Brain microvascular endothelial cell (primary cell): ENCODE data around the gene BCL11B.
"Not testable (repeated sequence)": the region's sequence is repeated elsewhere in the genome, so short reads cannot be mapped to it uniquely, and the experiment has no call there.

Experiments
- DNase-seq: peaks from one replicate; pipeline ENCODE4 v3.0.0-alpha.2; 2020
- H3K27ac ChIP-seq: fragments of 250-450 bp; sonication (Bioruptor Pico); 2 replicates; pipeline ENCODE4 v1.5.1; 2020; ENCODE audit warnings: mild to moderate bottlenecking, moderate library complexity
- H3K27me3 ChIP-seq: fragments of 250-450 bp; sonication (Bioruptor Pico); replicated peaks from 2 replicates; pipeline ENCODE4 v1.5.1; 2020; ENCODE audit warnings: mild to moderate bottlenecking
- H3K36me3 ChIP-seq: fragments of 250-450 bp; sonication (Bioruptor Pico); replicated peaks from 2 replicates; pipeline ENCODE4 v1.5.1; 2020; ENCODE audit warnings: mild to moderate bottlenecking
- H3K4me3 ChIP-seq: 2 replicates; pipeline ENCODE4 v1.5.1; 2011; ENCODE audit warnings: low read depth, mild to moderate bottlenecking, control low read depth, low read length, moderate library complexity
- in situ Hi-C: cut with HindIII; loops from 2 replicates; pipeline ENCODE4 v1.10.0; 2017; ENCODE audit warnings: low sequenced_read_pairs, low pct_ligation_motif_present
- TF ChIP-seq, protein P1 (sequence below): IDR thresholded peaks from 2 replicates; pipeline ENCODE4 v1.5.1; 2011; ENCODE audit warnings: low read depth, mild to moderate bottlenecking, moderate library complexity, low read length, control low read depth, inconsistent platforms; ENCODE audit errors: missing control alignments

Gene BCL11B

DNA sequence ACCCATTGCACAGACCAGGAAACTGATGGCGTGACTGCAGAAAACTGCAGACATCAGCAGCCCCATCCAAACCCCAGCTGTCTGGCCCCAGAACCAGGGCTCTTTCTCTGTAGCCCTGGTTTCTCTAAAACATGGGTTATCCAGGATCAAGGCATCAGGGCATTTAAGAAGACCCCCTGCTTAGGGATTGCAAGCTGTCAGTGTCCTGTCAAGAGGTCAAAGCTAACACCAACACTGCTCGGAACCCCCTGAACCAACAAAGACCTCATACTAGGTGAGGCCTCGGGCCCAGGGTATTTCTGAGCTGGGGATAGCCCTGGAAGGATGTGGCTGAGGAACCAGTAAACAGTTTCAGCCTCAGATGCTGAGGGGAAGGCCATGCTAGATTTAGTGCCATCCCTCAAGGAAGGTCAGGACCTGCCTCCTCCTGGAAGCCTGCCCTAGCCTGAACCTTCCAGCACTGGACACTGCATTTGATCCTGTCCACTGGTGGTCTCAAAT lies 39.2 kb downstream of the BCL11B start:
- no peaks in the 10 kb centered on the region for H3K27me3 ChIP-seq
- no peak overlapping the region for H3K4me3 ChIP-seq
- no peak for DNase-seq
- TF ChIP-seq, protein P1, sequence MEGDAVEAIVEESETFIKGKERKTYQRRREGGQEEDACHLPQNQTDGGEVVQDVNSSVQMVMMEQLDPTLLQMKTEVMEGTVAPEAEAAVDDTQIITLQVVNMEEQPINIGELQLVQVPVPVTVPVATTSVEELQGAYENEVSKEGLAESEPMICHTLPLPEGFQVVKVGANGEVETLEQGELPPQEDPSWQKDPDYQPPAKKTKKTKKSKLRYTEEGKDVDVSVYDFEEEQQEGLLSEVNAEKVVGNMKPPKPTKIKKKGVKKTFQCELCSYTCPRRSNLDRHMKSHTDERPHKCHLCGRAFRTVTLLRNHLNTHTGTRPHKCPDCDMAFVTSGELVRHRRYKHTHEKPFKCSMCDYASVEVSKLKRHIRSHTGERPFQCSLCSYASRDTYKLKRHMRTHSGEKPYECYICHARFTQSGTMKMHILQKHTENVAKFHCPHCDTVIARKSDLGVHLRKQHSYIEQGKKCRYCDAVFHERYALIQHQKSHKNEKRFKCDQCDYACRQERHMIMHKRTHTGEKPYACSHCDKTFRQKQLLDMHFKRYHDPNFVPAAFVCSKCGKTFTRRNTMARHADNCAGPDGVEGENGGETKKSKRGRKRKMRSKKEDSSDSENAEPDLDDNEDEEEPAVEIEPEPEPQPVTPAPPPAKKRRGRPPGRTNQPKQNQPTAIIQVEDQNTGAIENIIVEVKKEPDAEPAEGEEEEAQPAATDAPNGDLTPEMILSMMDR: no peak
- in situ Hi-C loops: no loop called here
- no peak overlapping the region for H3K27ac ChIP-seq
- H3K36me3 ChIP-seq: no peaks in the 10 kb centered on the region

DNA sequence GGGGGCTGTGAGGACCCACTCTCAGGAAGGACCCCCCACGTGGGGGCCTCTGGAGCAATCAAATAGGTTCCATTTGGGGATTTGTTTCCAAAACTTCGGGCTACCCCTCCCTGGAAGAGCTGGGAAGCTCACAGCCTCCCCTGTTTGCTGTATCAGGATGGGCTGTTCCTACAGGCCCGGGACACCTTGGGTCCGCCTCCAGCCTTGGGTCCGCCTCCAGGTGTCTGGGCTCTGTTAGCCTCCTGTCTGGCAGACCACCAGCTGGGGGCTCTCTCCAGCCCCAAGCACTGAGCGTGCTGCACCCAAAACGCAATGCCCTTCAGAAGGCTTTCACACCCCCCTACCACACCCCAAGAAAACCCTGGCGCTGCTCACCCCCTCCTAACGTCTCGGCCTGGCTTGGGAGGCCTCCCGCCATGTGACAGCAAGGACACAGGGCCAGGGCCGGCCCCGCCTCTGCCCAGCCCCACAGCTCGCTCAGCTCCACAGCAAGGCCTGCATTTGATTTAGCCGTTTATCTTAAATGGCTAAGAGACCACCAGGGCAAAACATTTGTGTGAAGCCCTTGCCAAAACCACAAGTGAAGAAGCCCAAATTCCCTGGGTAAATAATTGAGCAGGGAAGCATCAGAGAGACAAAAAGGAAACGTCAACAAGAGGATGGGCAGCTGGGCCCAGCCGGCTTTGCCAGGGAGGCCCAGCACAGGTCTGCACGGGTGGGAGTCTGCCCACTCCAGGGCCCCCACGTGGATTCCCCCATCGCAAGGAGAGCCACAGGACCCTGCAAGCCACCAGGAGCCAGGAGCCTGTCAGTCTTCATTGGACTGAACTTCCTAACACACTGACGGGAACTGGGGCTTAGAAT lies 39.9 kb downstream of the BCL11B start:
- no peaks in the 10 kb centered on the region for H3K36me3 ChIP-seq
- H3K27ac ChIP-seq: no peak overlapping the region
- no peak overlapping the region for H3K4me3 ChIP-seq
- H3K27me3 ChIP-seq: no peaks in the 10 kb centered on the region
- in situ Hi-C loops: no loop called here
- DNase-seq: no peak
- TF ChIP-seq, protein P1: no peak

DNA sequence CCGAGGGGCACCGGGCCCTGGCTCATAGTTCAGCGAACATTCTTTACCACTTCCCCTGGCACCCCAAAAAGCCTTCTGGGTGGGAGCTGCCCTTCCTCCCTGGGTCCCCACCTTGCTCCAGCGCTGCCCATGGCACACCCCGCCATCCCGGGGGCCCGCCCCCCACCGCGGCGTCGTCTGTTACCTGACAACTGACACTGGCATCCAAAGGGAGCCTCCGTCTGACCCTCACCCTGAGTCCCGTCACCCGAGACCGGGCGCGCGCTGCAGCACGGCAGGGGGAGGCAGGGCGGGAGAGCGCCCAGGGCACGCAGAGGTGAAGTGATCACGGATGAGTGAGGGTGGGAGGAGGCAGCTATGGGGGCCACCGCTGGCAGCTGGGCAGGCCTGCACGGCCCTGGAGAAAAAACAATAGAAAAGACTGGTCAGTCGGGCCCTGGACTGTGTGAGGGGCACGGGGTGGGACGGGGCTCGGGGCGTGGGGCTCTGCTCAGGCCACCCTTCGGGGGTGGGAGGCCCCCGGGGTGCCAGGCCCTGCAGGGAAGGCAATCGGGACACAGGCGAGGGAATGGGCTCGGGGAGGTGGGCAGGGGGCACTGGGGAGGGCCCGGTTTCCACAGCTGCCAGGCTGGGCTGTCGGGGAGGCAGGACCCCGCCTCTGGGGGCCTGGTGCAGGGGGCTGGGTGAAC lies 40.7 kb downstream of the BCL11B start:
- TF ChIP-seq, protein P1: no peak

DNA sequence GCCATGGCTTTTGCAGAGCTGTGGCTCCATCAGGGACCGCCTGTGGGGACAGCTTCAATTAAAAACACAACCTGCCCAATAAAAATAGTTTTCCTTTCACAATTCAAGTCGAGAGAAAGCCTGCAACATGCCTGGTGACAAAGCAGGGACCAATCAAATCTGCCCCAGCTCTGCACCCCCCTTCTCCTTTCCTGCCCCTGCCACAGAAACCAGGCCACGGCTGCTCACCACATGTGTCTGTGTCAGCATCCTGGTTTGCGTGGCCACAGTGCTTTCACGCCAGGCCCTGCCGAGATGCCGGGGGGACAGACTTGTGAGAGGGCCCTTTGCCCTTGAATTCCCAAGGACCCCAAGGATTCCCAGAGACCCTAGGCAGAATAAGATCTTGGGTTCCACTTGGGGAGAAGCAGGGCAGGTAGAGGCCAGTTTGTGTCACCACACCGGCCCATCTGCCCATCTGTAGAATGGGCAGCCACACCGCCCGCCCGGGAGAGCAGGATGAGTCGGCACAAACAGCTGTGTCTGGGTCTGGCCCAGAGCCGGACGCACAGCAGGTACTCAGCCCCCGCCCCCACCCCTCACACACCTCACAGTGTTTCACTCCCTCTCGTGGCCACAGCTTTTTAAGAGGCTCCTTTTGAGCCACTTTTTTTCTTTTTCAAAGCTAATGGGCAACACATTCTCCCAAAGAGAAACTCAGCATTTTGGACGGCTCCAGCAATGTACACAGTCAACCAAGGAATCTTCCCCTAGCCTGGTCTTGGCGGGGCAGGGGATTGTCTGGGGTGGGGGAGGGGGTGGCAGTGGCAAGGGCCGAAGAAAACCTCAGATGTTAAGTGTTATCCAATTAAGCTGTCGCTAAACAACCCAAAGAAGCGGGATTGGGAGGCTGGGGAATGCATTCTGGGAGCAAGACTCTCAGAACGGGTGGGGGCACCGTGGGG lies 41.5 kb downstream of the BCL11B start:
- DNase-seq: no peak

More for the DNA sequence above, 40.7 kb downstream of the BCL11B start:
- H3K27ac ChIP-seq: no peak overlapping the region
- no peak for DNase-seq
- no peaks in the 10 kb centered on the region for H3K36me3 ChIP-seq
- H3K27me3 ChIP-seq: no peaks in the 10 kb centered on the region
- no peak overlapping the region for H3K4me3 ChIP-seq
- in situ Hi-C loops: no loop called here

DNA sequence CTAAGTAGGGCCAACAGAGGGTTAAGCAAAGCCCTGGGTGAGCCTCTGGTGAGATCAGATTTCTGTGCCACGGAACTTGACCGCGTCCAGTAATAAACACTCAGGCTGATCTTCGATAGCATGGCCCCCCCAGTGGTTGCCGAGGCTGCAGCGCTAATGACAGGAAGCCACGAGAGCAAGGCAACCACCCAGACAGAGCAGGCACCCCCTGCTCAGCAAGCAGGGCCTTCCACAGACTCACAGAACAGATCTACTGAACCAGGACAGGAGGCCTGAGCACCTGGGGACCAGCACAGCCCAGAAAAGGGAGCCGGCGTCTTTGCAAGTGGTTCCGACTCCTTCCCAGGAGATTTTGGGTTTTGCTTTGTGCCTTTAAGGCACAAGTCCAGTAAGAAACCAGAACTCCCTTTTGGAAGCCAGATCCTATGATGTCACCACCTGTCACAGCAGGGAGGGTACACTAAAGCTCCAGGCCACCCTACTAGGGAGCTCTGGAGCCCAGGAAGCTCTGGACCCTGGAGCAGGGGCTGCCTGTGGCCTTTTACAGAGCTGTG lies 42.3 kb downstream of the BCL11B start:
- Histone ChIP-seq H3K27ac (no peak overlapping the region), H3K27me3 (no peaks in the 10 kb centered on the region), H3K36me3 (no peaks in the 10 kb centered on the region), H3K4me3 (no peak overlapping the region)
- TF ChIP-seq, protein P1: no peak
- no peak for DNase-seq
- in situ Hi-C loops: no loop called here

More for the DNA sequence above, 41.5 kb downstream of the BCL11B start:
- in situ Hi-C loops: no loop called here
- no peaks in the 10 kb centered on the region for H3K36me3 ChIP-seq
- TF ChIP-seq, protein P1: no peak
- H3K27ac ChIP-seq: no peak overlapping the region
- H3K27me3 ChIP-seq: no peaks in the 10 kb centered on the region
- no peak overlapping the region for H3K4me3 ChIP-seq

DNA sequence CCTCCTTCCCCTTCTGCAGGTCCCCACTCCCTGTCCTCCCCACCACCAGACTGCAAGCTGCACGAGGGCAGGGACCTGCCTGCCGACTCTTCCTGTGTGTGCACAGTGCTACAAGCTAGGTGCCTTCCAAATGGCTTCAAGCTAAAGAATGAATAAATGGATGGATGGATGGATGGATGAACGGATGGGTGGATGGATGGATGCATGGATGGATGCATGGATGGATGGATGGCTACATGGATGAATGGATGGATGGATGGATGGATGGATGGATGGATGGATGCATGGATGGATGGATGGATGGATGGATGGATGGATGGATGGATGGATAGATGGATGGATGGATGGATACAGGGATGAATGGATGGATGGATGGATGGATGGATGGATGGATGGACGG lies 43.2 kb downstream of the BCL11B start:
- H3K4me3 ChIP-seq, H3K27me3 ChIP-seq, H3K27ac ChIP-seq, in situ Hi-C loops, DNase-seq, H3K36me3 ChIP-seq: not testable (repeated sequence)
